Esophagus muscularis mucosa (tissue), 4 donors: Measurements from ENCODE around the gene MOCOS. TPM values are rescaled to one million over a fixed set of nuclear protein-coding genes. Genes with fewer than 3 reads are reported as not detected.

Experiments used
- DNase-seq: peaks from one replicate; pipeline ENCODE4 v3.0.0-alpha.2; 2017; ENCODE audit errors: extremely low spot score
- H3K27ac ChIP-seq, 4 donors: fragments of 200-600 bp; sonication (generic); replicated peaks in 1 of 4; 1 replicate in 3 of 4; 2 replicates in 1 of 4; pipeline ENCODE4 v1.5.1; 2016 to 2019; ENCODE audit warnings: mild to moderate bottlenecking in 1 of 4
- H3K27me3 ChIP-seq, 4 donors: fragments of 200-600 bp; sonication (generic); one replicate each; pipeline versions ENCODE4 v1.5.1 to v1.6.0; 2016 to 2019
- H3K36me3 ChIP-seq, 4 donors: fragments of 200-600 bp; sonication (generic); one replicate each; pipeline ENCODE4 v1.5.1; 2016 to 2019
- H3K4me1 ChIP-seq, 4 donors: fragments of 200-600 bp; sonication (generic); one replicate each; pipeline ENCODE4 v1.5.1; 2016 to 2019
- H3K4me3 ChIP-seq, 4 donors: fragments of 200-600 bp; sonication (generic); 1 replicate in 2 of 4; 2 replicates in 2 of 4; pipeline ENCODE4 v1.5.1; 2016 to 2019; ENCODE audit warnings: mild to moderate bottlenecking in 4 of 4, moderate library complexity in 1 of 4
- H3K9me3 ChIP-seq, 4 donors: fragments of 200-600 bp; sonication (generic); 1 replicate in 3 of 4; 2 replicates in 1 of 4; pipeline ENCODE4 v1.5.1; 2016 to 2019
- EP300 ChIP-seq: sonication (generic); formaldehyde crosslinking; IDR thresholded peaks from one replicate; pipeline ENCODE4 v1.6.1; 2017; ENCODE audit warnings: antibody characterized with exemption
- POLR2A ChIP-seq: fragments of 450-650 bp; IDR thresholded peaks from one replicate; pipeline ENCODE4 v1.6.1; 2017; ENCODE audit warnings: antibody characterized with exemption, moderate library complexity, mild to moderate bottlenecking, low read depth
- POLR2AphosphoS5 ChIP-seq, 2 donors: sonication (generic); formaldehyde crosslinking; IDR thresholded peaks; one replicate each; pipeline ENCODE4 v1.6.1; 2017; ENCODE audit warnings: antibody characterized with exemption in 2 of 2
- WGBS: methylation state at CpG from one replicate; pipeline ENCODE4 v1.1.5; 2018; 5-methylcytosine and 5-hydroxymethylcytosine counted together
- intact Hi-C: fragments of 100-400 bp; cut with DNase I; formaldehyde crosslinking; loops from one replicate; pipeline ENCODE4 v1.15.1; 2023
- total RNA-seq, 4 donors: library from RNA; depleted of rRNA; stranded (reverse); fragments of >200 nt; gene quantifications; one replicate each; pipeline versions ENCODE4 v1.1.0 to v1.2.1, GENCODE V29; 2016
- TF ChIP-seq, protein P1 (sequence below), 3 experiments: fragments of 200-600 bp in 2 of 3; fragments of 450-650 bp in 1 of 3; sonication (generic) in 2 of 3; IDR thresholded peaks; one replicate each; pipeline ENCODE4 v1.5.1; 2017 to 2019; ENCODE audit warnings: antibody characterized with exemption in 3 of 3, mild to moderate bottlenecking in 2 of 3, moderate library complexity in 1 of 3

The MOCOS gene
- total RNA-seq, 4 donors from 2014 or later: 0.98 to 1.7 (median 1.4) TPM

DNA sequence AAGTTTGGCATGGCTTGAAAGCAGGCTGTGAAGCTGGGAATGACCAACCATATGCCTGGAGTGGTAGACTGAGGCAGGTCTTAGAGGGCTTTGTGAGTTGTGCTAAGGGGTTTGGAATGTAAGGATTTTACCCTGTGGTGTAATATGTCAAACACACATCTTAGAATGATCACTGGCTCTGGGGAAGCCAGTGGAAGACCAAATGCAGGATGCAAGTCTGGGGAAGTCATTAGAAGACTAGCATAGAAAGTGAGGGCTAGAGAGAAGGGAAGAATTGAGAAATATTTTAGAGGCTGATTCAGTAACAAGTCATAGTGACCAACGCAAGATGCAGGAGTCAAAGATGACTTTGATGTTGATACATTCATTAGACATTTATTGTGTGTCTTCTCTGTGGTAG, 106.7 kb downstream of the MOCOS start:
- peak; percentile 80 for DNase-seq
- Histone ChIP-seq H3K27me3 (peaks cover 0 to 10% (median 5%) of the 10 kb centered on the region in 4 donors), H3K9me3 (no peaks in the 10 kb centered on the region), H3K4me1 (peaks cover 13 to 33% (median 27%) of the 10 kb centered on the region in 4 donors), H3K27ac (no peak overlapping the region), H3K4me3 (no peak overlapping the region), H3K36me3 (no peaks in the 10 kb centered on the region)
- intact Hi-C loops: loop anchor here (10.0 kb wide), 1 partner anchor 121 kb away; no protein-coding TSS in a partner anchor
- no peak for TF ChIP-seq EP300
- TF ChIP-seq, protein P1, sequence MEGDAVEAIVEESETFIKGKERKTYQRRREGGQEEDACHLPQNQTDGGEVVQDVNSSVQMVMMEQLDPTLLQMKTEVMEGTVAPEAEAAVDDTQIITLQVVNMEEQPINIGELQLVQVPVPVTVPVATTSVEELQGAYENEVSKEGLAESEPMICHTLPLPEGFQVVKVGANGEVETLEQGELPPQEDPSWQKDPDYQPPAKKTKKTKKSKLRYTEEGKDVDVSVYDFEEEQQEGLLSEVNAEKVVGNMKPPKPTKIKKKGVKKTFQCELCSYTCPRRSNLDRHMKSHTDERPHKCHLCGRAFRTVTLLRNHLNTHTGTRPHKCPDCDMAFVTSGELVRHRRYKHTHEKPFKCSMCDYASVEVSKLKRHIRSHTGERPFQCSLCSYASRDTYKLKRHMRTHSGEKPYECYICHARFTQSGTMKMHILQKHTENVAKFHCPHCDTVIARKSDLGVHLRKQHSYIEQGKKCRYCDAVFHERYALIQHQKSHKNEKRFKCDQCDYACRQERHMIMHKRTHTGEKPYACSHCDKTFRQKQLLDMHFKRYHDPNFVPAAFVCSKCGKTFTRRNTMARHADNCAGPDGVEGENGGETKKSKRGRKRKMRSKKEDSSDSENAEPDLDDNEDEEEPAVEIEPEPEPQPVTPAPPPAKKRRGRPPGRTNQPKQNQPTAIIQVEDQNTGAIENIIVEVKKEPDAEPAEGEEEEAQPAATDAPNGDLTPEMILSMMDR (IDR thresholded peaks at IDR 0.05): no peak
- no peak for TF ChIP-seq POLR2A
- no peak for TF ChIP-seq POLR2AphosphoS5 (IDR thresholded peaks at IDR 0.05)
- 85% methylated on average over 1 of the region's 1 CpG for WGBS

DNA sequence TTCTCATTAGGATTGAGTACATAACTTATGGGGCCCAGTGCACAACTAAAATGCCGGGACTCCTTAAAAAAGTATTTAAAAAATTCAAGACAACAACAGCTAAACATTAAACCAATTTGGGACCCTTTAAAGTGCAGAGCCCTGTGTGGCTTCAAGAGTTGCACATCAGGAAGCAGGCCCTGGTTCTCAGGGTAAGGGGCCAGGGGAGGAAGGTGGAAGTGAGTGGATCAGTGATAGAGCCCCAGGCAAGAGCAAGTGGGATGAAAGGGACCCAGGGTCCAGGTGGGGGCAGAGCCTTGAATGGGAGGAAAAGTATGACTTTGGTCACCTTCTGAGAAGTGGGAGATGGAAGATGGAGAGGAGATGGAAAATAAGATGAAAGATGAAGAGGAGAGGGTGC, 107.9 kb downstream of the MOCOS start:
- Histone ChIP-seq H3K4me3 (no peak overlapping the region), H3K27me3 (peaks cover 0 to 10% (median 5%) of the 10 kb centered on the region in 4 donors), H3K4me1 (peaks cover 13 to 37% (median 27%) of the 10 kb centered on the region in 4 donors), H3K27ac (no peak overlapping the region), H3K9me3 (no peaks in the 10 kb centered on the region), H3K36me3 (no peaks in the 10 kb centered on the region)
- intact Hi-C loops: loop anchor here (5.0 to 10.0 kb wide), 3 partner anchors 120 to 462 kb away; no protein-coding TSS in a partner anchor
- TF ChIP-seq EP300: no peak
- no peak for TF ChIP-seq POLR2AphosphoS5 (IDR thresholded peaks at IDR 0.05)
- WGBS: 100% methylated on average over 1 of the region's 1 CpG
- peak; percentile 79 for DNase-seq

DNA sequence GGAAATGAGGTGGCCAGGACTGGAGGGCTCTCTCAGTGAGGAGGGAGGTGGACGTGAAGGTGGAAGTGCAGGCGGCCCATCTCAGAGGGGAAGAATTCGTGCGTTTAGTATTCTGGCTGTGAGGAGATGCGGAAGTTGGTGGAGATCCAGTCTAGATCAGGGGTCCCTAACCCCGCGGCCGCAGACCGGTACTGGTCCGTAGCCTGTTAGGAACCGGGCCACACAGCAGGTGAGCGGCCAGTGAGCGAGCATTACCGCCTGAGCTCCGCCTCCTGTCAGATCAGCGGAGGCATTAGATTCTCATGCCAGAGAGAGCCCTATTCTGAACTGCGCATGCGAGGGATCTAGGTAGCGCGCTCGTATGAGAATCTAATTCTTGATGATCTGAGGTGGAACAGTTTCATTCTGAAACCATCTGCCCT, 108.6 kb downstream of the MOCOS start:
- 31% methylated on average over 15 of the region's 21 CpGs for WGBS

DNA sequence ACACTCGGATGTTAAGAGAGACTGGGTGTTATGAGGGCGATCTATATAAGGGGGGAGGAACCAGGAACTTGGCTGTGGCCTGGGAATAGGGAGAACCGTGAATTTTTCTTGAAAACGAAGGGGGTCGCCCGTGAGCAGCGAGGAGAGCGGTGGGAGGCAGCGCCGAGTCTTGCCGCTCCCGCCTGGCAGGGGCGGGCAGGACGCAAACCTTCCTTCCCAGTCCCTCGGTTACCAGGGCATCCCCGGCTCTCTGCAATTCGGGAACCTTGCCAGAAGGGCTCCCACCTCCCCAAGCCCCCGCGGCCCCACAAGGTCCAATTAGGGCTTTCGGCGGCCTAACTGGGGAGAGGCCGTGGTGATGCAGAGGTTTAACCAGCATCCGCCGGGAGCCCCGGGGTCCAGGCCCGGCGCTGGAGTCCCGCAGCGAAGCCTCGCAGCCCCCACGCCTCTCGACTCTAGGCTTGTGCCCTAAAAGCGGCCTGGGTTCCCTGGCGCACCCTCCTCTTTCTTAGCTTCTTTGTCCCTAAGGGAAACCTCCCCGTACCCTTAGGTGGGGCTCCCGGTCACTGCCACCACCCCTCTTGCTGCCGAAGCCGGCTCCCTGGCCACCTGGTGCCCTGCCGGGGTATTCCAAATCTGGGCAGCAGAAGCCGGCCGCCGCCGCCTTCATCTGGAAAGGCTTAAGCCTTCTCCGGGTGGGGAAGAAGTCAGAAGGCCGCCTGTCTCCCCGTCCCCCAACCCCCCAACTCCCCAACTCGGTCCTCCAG, 109.5 kb downstream of the MOCOS start:
- Histone ChIP-seq H3K27ac (peak overlapping the region; percentile 78 to 87 (median 82)), H3K36me3 (no peaks in the 10 kb centered on the region), H3K4me1 (peaks cover 13 to 37% (median 27%) of the 10 kb centered on the region in 4 donors), H3K4me3 (peak overlapping the region; percentile 70 to 84 (median 80)), H3K27me3 (peaks cover 0 to 10% (median 5%) of the 10 kb centered on the region in 4 donors), H3K9me3 (no peaks in the 10 kb centered on the region)
- intact Hi-C loops: loop anchor here (5.0 to 10.0 kb wide), 3 partner anchors 118 to 460 kb away; no protein-coding TSS in a partner anchor
- 2% methylated on average over 26 of the region's 47 CpGs for WGBS
- TF ChIP-seq POLR2AphosphoS5 (IDR thresholded peaks at IDR 0.05) (peak in 1 of 2 donors; percentile 17), POLR2A (no peak), EP300 (no peak)
- TF ChIP-seq, protein P1 (IDR thresholded peaks at IDR 0.05): peak; percentile 17 to 29 (median 22)
- DNase-seq: peak; percentile 91

More for the DNA sequence above, 108.6 kb downstream of the MOCOS start:
- H3K9me3 ChIP-seq: no peaks in the 10 kb centered on the region
- H3K4me1 ChIP-seq: peaks cover 13 to 37% (median 27%) of the 10 kb centered on the region in 4 donors
- intact Hi-C loops: loop anchor here (5.0 to 10.0 kb wide), 3 partner anchors 119 to 461 kb away; no protein-coding TSS in a partner anchor
- H3K4me3 ChIP-seq: peak overlapping the region; percentile 70 to 84 (median 80)
- no peaks in the 10 kb centered on the region for H3K36me3 ChIP-seq
- peak; percentile 60 for DNase-seq
- TF ChIP-seq, protein P1 (IDR thresholded peaks at IDR 0.05): no peak
- TF ChIP-seq EP300: no peak
- TF ChIP-seq POLR2AphosphoS5 (IDR thresholded peaks at IDR 0.05): peak in 1 of 2 donors; percentile 9
- TF ChIP-seq POLR2A: no peak
- H3K27me3 ChIP-seq: peaks cover 0 to 10% (median 5%) of the 10 kb centered on the region in 4 donors
- H3K27ac ChIP-seq: peak overlapping the region; percentile 78 to 87 (median 82)
